Activated T-cell treated with anti-CD3 and anti-CD28 coated beads, Interleukin-2, amount 50 U/mL, for 4 hours (primary cell): ENCODE data around the gene XAF1. TPM values are rescaled to one million over a fixed set of nuclear protein-coding genes. Genes with fewer than 3 reads are reported as not detected.
"Not testable (repeated sequence)": the region's sequence is repeated elsewhere in the genome, so short reads cannot be mapped to it uniquely, and the experiment has no call there.

Source experiments
- ATAC-seq, 2 donors: fragments of 200-7000 bp; cut with Tn5 transposase; one replicate each; pipeline ENCODE4 v1.10.0; 2021
- DNase-seq: peaks from one replicate; pipeline ENCODE4 v3.0.0-alpha.2; 2020
- H3K27me3 Mint-ChIP-seq: one replicate; pipeline ENCODE4 v1.8.0; 2021; ENCODE audit warnings: low read depth, mixed read lengths
- H3K36me3 Mint-ChIP-seq: one replicate; pipeline ENCODE4 v1.8.0; 2022; ENCODE audit warnings: mixed read lengths; ENCODE audit not compliant: insufficient read depth
- H3K4me1 Mint-ChIP-seq: one replicate; pipeline ENCODE4 v1.8.0; 2021; ENCODE audit warnings: low read depth, mixed read lengths
- H3K4me3 Mint-ChIP-seq: one replicate; pipeline ENCODE4 v1.8.0; 2021; ENCODE audit warnings: mild to moderate bottlenecking, moderate library complexity, mixed read lengths
- H3K9me3 Mint-ChIP-seq: one replicate; pipeline ENCODE4 v1.8.0; 2021; ENCODE audit warnings: mixed read lengths
- total RNA-seq, 3 donors: library from RNA; stranded (reverse); gene quantifications; one replicate each; pipeline ENCODE4 v1.2.1, GENCODE V29; 2021

Gene XAF1
- total RNA-seq, 3 donors from 2014 or later = 3.9 to 10.1 (median 7.8) TPM

DNA sequence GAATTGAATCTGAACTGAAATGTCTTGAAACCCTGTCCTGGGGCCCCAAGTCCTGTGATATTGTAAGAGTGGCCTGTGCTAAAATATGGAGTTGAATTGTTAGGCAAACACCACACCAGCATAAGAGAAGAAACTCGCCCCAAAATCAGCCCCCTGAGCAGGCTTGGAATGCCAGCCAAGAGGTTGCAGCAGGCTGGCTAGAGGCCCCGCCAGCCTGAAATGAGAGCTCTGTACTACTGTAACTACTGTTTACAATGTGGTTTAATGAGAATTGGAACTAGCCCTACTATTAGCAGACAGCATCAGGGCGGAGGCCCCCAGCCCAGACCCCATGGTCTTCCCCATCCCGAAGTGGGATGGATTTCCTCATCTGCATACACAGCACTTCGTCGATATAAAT is 43.9 kb downstream of the XAF1 start:
- H3K27me3 Mint-ChIP-seq = no peaks in the 10 kb centered on the region
- DNase-seq (no peak), ATAC-seq (no peak)
- H3K4me3 Mint-ChIP-seq = no peak overlapping the region
- no peaks in the 10 kb centered on the region for H3K4me1 Mint-ChIP-seq
- H3K9me3 Mint-ChIP-seq = no peaks in the 10 kb centered on the region
- no peaks in the 10 kb centered on the region for H3K36me3 Mint-ChIP-seq

DNA sequence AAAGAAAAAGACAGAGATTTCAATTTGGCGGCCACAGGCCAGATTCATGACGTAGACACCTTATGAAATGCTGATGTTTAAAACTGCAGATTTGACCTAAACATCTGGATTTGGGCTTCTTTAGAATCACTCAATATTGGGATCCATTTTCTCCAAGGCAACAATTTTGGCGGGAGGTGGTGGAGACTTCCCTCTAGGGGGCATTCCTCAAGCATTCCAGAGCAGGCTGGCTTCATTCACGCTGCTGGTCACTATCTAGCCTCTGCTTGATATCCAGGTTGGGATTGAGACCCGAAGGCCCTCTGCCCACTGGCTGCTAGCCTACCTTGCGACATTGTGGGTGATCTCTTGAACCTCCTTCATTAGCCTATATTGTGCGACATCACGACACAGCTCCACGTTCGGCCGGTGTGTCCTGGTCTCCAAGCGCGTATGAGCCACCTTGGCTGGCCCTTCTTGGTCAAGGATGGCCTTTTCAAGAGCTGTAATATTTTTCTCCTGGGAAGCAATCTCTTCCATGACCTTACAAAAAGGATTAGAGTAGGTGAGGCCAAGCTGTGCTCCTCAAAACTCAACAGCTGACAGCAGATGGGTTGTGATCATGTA is 44.7 kb downstream of the XAF1 start:
- Mint-ChIP-seq H3K27me3 (no peaks in the 10 kb centered on the region), H3K4me1 (no peaks in the 10 kb centered on the region), H3K36me3 (no peaks in the 10 kb centered on the region), H3K9me3 (no peaks in the 10 kb centered on the region), H3K4me3 (no peak overlapping the region)
- ATAC-seq (peak in 1 of 2 donors; percentile 40), DNase-seq (no peak)

DNA sequence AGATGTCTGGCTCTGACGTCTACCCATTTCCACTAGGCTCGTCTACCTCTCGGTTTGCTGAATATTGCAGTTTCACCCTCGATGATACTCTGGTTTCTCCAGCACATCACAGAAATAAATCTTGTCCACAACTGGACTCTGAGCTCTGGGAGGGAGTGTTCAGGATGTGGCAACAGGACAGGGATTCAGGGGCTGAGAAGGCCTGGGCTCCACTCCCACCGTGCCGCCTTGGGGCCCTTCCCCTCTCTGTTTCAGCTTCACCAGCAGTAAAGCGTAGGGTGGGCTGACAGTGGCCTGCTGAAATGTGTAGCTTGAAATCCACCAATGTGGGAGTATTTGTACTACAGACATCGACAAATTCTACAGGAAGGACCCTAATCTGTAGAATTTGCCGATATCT is 55.7 kb downstream of the XAF1 start:
- ATAC-seq (no peak), DNase-seq (no peak)
- no peak overlapping the region for H3K4me3 Mint-ChIP-seq
- peaks cover 38% of the 10 kb centered on the region for H3K27me3 Mint-ChIP-seq
- no peaks in the 10 kb centered on the region for H3K36me3 Mint-ChIP-seq
- no peaks in the 10 kb centered on the region for H3K4me1 Mint-ChIP-seq
- H3K9me3 Mint-ChIP-seq = no peaks in the 10 kb centered on the region

DNA sequence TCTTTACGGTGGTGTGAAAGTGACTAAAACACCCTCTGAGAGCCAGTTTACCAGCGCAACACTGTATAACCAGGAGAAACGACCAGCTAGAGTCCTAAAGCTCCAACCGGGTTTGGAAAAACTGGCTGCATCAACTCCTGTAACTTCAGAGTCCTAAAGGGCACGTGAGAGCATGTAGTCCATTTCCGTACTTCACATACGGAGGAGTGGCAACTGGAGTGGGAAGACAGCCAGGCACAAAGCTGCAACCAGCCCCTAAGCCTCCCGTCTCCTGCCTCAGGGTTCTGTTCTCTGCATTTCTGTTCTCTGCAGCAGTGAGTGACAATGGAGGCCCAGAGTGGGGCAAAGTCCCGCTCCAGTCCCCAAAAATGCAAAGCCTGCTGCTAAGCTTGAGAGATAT is 56.4 kb downstream of the XAF1 start:
- DNase-seq (no peak), ATAC-seq (no peak)
- Mint-ChIP-seq H3K4me1 (no peaks in the 10 kb centered on the region), H3K36me3 (no peaks in the 10 kb centered on the region), H3K9me3 (no peaks in the 10 kb centered on the region), H3K27me3 (peaks cover 38% of the 10 kb centered on the region), H3K4me3 (no peak overlapping the region)

DNA sequence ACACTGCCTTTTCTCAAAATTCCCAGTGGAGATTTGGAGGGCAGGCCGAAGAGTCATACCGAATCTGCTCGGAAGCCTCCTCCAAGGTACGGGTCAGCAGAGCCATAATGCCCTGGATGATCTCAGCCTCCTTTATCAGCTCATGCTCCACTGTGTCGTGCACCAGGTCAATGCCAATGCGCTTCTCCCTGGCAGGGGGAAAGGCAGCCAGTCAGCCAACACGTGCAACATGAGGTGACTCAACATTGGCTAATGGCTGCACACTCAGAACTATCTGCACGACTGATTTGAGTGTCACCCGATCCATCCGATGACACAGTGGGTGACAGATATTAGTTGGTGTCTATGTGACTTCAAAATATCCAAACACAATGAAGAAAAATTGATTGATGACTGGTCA is 59.9 kb downstream of the XAF1 start:
- H3K27me3 Mint-ChIP-seq = peaks cover 39% of the 10 kb centered on the region
- no peak for ATAC-seq

DNA sequence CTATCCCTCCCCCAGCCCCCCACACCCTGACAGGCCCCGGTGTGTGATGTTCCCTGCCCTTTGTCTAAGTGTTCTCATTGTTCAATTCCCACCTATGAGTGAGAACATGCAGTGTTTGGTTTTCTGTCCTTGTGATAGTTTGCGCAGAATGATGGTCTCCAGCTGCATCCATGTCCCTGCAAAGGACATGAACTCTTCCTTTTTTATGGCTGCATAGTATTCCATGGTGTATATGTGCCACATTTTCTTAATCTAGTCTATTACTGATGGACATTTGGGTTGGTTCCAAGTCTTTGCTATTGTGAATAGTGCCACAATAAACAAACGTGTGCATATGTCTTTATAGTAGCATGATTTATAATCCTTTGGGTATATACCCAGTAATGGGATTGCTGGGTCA is 60.5 kb downstream of the XAF1 start:
- H3K36me3 Mint-ChIP-seq, DNase-seq, H3K9me3 Mint-ChIP-seq, H3K4me1 Mint-ChIP-seq, ATAC-seq, H3K4me3 Mint-ChIP-seq: not testable (repeated sequence)
- H3K27me3 Mint-ChIP-seq = peaks cover 40% of the 10 kb centered on the region

More for the DNA sequence above, 59.9 kb downstream of the XAF1 start:
- no peak overlapping the region for H3K4me3 Mint-ChIP-seq
- H3K4me1 Mint-ChIP-seq = no peaks in the 10 kb centered on the region
- peaks cover 3% of the 10 kb centered on the region for H3K9me3 Mint-ChIP-seq
- DNase-seq = no peak
- H3K36me3 Mint-ChIP-seq = no peaks in the 10 kb centered on the region

DNA sequence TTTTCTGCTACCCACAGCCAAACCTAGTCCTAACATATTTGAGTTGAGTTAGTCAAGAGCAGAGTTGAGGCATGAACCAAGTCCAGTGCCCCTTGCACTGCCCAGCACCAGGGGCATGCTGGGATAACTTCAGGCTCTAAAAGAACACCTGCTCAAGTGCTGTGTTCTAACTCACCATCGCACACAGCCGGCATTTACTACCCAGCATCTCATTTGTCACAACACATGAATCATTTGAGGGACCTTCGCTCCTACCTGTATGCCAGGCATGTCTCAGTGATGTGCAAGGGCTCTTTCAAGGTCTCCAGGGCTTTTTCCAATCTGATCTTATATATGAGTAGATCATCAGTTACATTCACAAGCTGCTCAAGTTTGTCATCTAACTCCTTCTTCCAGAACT is 63.1 kb downstream of the XAF1 start:
- no peak for DNase-seq
- H3K4me1 Mint-ChIP-seq = no peaks in the 10 kb centered on the region
- ATAC-seq = no peak
- no peak overlapping the region for H3K4me3 Mint-ChIP-seq
- no peaks in the 10 kb centered on the region for H3K36me3 Mint-ChIP-seq
- peaks cover 34% of the 10 kb centered on the region for H3K27me3 Mint-ChIP-seq
- peaks cover 3% of the 10 kb centered on the region for H3K9me3 Mint-ChIP-seq

DNA sequence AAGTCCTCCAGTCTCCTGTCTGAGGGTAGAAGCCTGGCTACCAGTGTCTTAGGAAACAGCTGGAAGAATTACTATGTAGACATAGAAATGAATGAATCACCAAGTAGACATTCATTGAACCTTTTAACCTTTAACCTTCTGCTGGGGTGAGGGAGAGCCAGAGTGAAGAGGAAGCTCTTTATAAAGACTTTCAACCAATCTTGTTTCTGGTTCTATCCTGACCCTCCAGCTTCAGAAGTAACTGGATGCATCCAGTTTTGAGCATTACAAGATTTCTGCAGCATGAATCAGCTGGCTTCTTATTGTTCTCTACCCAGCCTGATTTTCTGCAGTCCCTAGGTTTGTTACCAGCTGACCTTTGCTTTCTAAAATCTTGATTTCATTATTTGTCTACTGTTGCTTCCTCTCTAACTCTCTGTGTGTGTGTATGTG is 67.2 kb downstream of the XAF1 start:
- DNase-seq = no peak
- Mint-ChIP-seq H3K4me1 (no peaks in the 10 kb centered on the region), H3K4me3 (no peak overlapping the region), H3K36me3 (no peaks in the 10 kb centered on the region), H3K9me3 (peaks cover 3% of the 10 kb centered on the region), H3K27me3 (peaks cover 32% of the 10 kb centered on the region)
- no peak for ATAC-seq

Other genes with a start within 250 kb of the XAF1 start
- gene PITPNM3, start 199.5 kb upstream of the XAF1 start, total RNA-seq = under 1 TPM; 0.33 to 0.58 (median 0.56) TPM
- gene KIAA0753, start 115.3 kb upstream of the XAF1 start, total RNA-seq = 10 to 100 TPM; 16.9 to 19.2 (median 17.1) TPM
- 100 to 1,000 TPM; 107 to 122 (median 108) TPM for gene TXNDC17, start 115.0 kb upstream of the XAF1 start, total RNA-seq
- gene MED31, start 104.4 kb upstream of the XAF1 start, total RNA-seq = 10 to 100 TPM; 20.6 to 28.1 (median 25.2) TPM
- gene C17orf100, start 104.3 kb upstream of the XAF1 start, total RNA-seq = 1 to 10 TPM in 2 of 3 donors, under 1 TPM in 1; 0.90 to 1.8 (median 1.1) TPM
- under 1 TPM in 1 of 3 donors, not detected in 2; 0.13 TPM for gene SLC13A5, start 42.7 kb upstream of the XAF1 start, total RNA-seq
- not detected for gene FBXO39, start 20.2 kb downstream of the XAF1 start, total RNA-seq
- gene TEKT1, start 75.7 kb downstream of the XAF1 start, total RNA-seq = not detected
- not detected for gene ALOX12, start 240.0 kb downstream of the XAF1 start, total RNA-seq